ENCODE measurements around the gene EVC2. TPM values are rescaled to one million over a fixed set of nuclear protein-coding genes. Genes with fewer than 3 reads are reported as not detected.

Gene EVC2
- total RNA-seq, 1 experiment from 2014 or later = 3.2 TPM

GRCh38 chr4:5753766-5754528 lies 45.6 kb upstream of the EVC2 start:
- H3K9me2 ChIP-seq (replicated peaks; ENCODE audit: low read length) = no peaks in the 10 kb centered on the region
- no peak overlapping the region for H2AFZ ChIP-seq (ENCODE audit: low read length)
- peak overlapping the region; percentile 66 for H3K9ac ChIP-seq (ENCODE audit: low read length)
- no peaks in the 10 kb centered on the region for H3F3A ChIP-seq (ENCODE audit: low read length, unreplicated experiment)
- no peaks in the 10 kb centered on the region for H3K27me3 ChIP-seq (ENCODE audit: low read length)
- H3K9me3 ChIP-seq (ENCODE audit: low read length) = no peaks in the 10 kb centered on the region
- intact Hi-C loops (cut with micrococcal nuclease) = no loop called here
- H3K79me2 ChIP-seq (ENCODE audit: low read length) = no peaks in the 10 kb centered on the region
- H4K20me1 ChIP-seq (ENCODE audit: low read length) = no peaks in the 10 kb centered on the region
- peaks cover 26% of the 10 kb centered on the region for H3K36me3 ChIP-seq (ENCODE audit: low read depth, low read length)
- ChIA-PET POLR2A (ENCODE audit: unreplicated experiment) (no interaction called here), CTCF (interaction anchor here (1.0 kb wide), 1 partner anchor 32 kb away, joined by 3 read pairs; no protein-coding TSS in a partner anchor)
- peak overlapping the region; percentile 8; the same call in 1 of the 2 replicates for H3K4me2 ChIP-seq (ENCODE audit: low read length)
- H3K4me3 ChIP-seq (ENCODE audit: low read length) = no peak overlapping the region
- peak; percentile 82 for DNase-seq
- peak overlapping the region; percentile 83 for H3K27ac ChIP-seq (ENCODE audit: low read length)
- ATAC-seq = peak; percentile 57
- no TSS peak for BruUV-seq (replicated peaks)
- TF ChIP-seq EZH2phosphoT487 (IDR thresholded peaks at IDR 0.05; ENCODE audit: borderline replicate concordance, low read length) (no peak), EZH2 (IDR thresholded peaks at IDR 0.05; ENCODE audit: low read length, unreplicated experiment) (no peak)
- TF ChIP-seq, protein P1, sequence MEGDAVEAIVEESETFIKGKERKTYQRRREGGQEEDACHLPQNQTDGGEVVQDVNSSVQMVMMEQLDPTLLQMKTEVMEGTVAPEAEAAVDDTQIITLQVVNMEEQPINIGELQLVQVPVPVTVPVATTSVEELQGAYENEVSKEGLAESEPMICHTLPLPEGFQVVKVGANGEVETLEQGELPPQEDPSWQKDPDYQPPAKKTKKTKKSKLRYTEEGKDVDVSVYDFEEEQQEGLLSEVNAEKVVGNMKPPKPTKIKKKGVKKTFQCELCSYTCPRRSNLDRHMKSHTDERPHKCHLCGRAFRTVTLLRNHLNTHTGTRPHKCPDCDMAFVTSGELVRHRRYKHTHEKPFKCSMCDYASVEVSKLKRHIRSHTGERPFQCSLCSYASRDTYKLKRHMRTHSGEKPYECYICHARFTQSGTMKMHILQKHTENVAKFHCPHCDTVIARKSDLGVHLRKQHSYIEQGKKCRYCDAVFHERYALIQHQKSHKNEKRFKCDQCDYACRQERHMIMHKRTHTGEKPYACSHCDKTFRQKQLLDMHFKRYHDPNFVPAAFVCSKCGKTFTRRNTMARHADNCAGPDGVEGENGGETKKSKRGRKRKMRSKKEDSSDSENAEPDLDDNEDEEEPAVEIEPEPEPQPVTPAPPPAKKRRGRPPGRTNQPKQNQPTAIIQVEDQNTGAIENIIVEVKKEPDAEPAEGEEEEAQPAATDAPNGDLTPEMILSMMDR (conservative IDR thresholded peaks at IDR 0.05; ENCODE audit: low read depth, low read length) = no peak
- H3K4me1 ChIP-seq (ENCODE audit: insufficient read depth, low read length) = peaks cover 32% of the 10 kb centered on the region

DNA sequence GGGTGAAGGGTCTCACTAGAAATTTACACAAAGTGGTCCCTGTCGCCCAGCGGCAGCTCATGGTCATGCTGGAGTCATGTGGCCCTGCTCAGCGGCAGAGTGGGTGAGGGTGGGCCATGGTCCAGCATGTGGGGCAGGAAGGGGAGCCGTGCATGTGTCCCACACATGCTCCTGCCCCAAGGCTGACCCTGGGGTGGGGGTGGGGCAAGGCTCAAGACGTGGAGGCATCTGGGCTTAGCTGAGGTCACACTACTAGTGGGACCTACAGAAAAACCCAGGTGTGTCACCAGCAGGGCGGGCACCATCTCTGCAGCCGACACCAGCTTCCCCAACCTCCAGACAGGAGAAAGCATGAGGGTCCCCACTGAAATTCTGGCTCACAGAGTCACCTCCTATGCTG lies 45.0 kb upstream of the EVC2 start:
- intact Hi-C loops (cut with micrococcal nuclease) = no loop called here
- Histone ChIP-seq H3K4me1 (ENCODE audit: insufficient read depth, low read length) (peaks cover 28% of the 10 kb centered on the region), H3F3A (ENCODE audit: low read length, unreplicated experiment) (no peaks in the 10 kb centered on the region), H3K79me2 (ENCODE audit: low read length) (no peaks in the 10 kb centered on the region), H3K4me3 (ENCODE audit: low read length) (no peak overlapping the region), H3K36me3 (ENCODE audit: low read depth, low read length) (peaks cover 26% of the 10 kb centered on the region), H4K20me1 (ENCODE audit: low read length) (no peaks in the 10 kb centered on the region), H3K9me2 (replicated peaks; ENCODE audit: low read length) (no peaks in the 10 kb centered on the region), H3K9me3 (ENCODE audit: low read length) (no peaks in the 10 kb centered on the region), H3K27me3 (ENCODE audit: low read length) (no peaks in the 10 kb centered on the region), H3K4me2 (ENCODE audit: low read length) (peak overlapping the region; percentile 8; the same call in 1 of the 2 replicates), H3K27ac (ENCODE audit: low read length) (peak overlapping the region; percentile 83), H2AFZ (ENCODE audit: low read length) (no peak overlapping the region), H3K9ac (ENCODE audit: low read length) (peak overlapping the region; percentile 47; the same call in 1 of the 2 replicates)
- POLR2A ChIA-PET (ENCODE audit: unreplicated experiment) = no interaction called here
- DNase-seq = no peak
- CTCF ChIA-PET = interaction anchor here (1.0 kb wide), 1 partner anchor 31 kb away, joined by 3 read pairs; no protein-coding TSS in a partner anchor
- no peak for ATAC-seq
- TF ChIP-seq EZH2phosphoT487 (IDR thresholded peaks at IDR 0.05; ENCODE audit: borderline replicate concordance, low read length) = no peak
- TF ChIP-seq EZH2 (IDR thresholded peaks at IDR 0.05; ENCODE audit: low read length, unreplicated experiment) = no peak
- TF ChIP-seq, protein P1 (conservative IDR thresholded peaks at IDR 0.05; ENCODE audit: low read depth, low read length) = no peak
- BruUV-seq (replicated peaks) = no TSS peak

Measured in PC-3 (cell line).